ENCODE measurements around the gene TYRP1. TPM values are rescaled to one million over a fixed set of nuclear protein-coding genes. Genes with fewer than 3 reads are reported as not detected.

TYRP1 gene
- total RNA-seq, 4 donors from 2014 or later, result not detected

- intact Hi-C loops (cut with DNase I), result no loop called here
- no peaks in the 10 kb centered on the region for H3K4me1 ChIP-seq
- H3K27me3 ChIP-seq, result no peaks in the 10 kb centered on the region
- H3K27ac ChIP-seq, result no peak overlapping the region
- TF ChIP-seq, protein P1, sequence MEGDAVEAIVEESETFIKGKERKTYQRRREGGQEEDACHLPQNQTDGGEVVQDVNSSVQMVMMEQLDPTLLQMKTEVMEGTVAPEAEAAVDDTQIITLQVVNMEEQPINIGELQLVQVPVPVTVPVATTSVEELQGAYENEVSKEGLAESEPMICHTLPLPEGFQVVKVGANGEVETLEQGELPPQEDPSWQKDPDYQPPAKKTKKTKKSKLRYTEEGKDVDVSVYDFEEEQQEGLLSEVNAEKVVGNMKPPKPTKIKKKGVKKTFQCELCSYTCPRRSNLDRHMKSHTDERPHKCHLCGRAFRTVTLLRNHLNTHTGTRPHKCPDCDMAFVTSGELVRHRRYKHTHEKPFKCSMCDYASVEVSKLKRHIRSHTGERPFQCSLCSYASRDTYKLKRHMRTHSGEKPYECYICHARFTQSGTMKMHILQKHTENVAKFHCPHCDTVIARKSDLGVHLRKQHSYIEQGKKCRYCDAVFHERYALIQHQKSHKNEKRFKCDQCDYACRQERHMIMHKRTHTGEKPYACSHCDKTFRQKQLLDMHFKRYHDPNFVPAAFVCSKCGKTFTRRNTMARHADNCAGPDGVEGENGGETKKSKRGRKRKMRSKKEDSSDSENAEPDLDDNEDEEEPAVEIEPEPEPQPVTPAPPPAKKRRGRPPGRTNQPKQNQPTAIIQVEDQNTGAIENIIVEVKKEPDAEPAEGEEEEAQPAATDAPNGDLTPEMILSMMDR (IDR thresholded peaks at IDR 0.05), result no peak
- no peak for TF ChIP-seq POLR2A (IDR thresholded peaks at IDR 0.05)
- no peak for DNase-seq
- no peaks in the 10 kb centered on the region for H3K9me3 ChIP-seq
- WGBS, 2 donors, result 77 to 83% methylated on average over 3 of the region's 3 CpGs
- no peaks in the 10 kb centered on the region for H3K36me3 ChIP-seq
- no peak overlapping the region for H3K4me3 ChIP-seq
Measured at GRCh38 chr9:12680757-12681156, 12.4 kb upstream of the TYRP1 start.

DNA sequence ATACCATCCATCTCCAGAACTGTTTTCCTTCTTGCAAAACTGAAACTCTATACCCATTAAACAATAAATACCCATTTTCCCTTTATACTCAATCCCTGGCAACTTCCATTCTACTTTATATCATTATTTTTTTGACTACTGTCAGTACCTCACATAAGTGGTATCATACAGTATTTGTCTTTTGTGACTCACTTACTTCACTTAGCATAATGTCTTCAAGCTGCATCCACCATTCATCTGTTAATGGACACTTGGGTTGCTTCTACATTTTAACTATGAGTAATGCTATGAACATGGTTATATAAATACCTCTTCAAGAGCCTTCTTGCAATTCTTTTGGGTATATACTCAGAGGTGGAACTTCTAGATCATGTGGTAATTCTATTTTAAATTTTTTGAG lies 11.6 kb upstream of the TYRP1 start:
- no peaks in the 10 kb centered on the region for H3K9me3 ChIP-seq
- H3K27ac ChIP-seq, result no peak overlapping the region
- no peaks in the 10 kb centered on the region for H3K36me3 ChIP-seq
- H3K4me3 ChIP-seq, result no peak overlapping the region
- intact Hi-C loops (cut with DNase I), result no loop called here
- no peak for DNase-seq
- no peak for TF ChIP-seq POLR2A (IDR thresholded peaks at IDR 0.05)
- TF ChIP-seq, protein P1 (IDR thresholded peaks at IDR 0.05), result no peak
- no peaks in the 10 kb centered on the region for H3K27me3 ChIP-seq
- no peaks in the 10 kb centered on the region for H3K4me1 ChIP-seq

DNA sequence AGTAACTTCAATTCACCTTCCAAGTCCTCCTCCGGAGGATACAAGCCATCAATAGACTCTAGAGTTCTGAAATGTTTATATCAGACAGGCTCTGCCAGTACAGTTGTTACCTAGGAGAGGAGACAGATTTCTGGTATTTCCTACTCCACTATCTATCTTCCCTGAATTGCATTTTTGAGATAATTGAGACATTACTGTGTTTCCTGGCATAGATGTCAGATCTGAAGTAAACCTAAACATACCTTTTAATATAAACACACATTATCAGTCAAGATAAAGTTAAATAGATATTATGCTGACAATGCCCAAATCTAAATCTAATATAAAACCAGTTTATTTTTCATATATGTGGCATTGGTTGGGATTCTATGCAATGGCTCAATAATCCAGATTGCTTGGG lies 8.2 kb upstream of the TYRP1 start:
- H3K27ac ChIP-seq, result no peak overlapping the region
- no peaks in the 10 kb centered on the region for H3K9me3 ChIP-seq
- no peak overlapping the region for H3K4me3 ChIP-seq
- H3K27me3 ChIP-seq, result no peaks in the 10 kb centered on the region
- no peaks in the 10 kb centered on the region for H3K36me3 ChIP-seq
- no peaks in the 10 kb centered on the region for H3K4me1 ChIP-seq
- TF ChIP-seq POLR2A (IDR thresholded peaks at IDR 0.05), result no peak
- TF ChIP-seq, protein P1 (IDR thresholded peaks at IDR 0.05), result no peak
- DNase-seq, result no peak
- intact Hi-C loops (cut with DNase I), result no loop called here
- WGBS, 2 donors, result 44 to 77% methylated on average over 1 of the region's 1 CpG

- intact Hi-C loops (cut with DNase I), result no loop called here
- WGBS, 2 donors, result 69% methylated on average over 1 of the region's 1 CpG
Measured at GRCh38 chr9:12689233-12689632, 4.0 kb upstream of the TYRP1 start.

DNA sequence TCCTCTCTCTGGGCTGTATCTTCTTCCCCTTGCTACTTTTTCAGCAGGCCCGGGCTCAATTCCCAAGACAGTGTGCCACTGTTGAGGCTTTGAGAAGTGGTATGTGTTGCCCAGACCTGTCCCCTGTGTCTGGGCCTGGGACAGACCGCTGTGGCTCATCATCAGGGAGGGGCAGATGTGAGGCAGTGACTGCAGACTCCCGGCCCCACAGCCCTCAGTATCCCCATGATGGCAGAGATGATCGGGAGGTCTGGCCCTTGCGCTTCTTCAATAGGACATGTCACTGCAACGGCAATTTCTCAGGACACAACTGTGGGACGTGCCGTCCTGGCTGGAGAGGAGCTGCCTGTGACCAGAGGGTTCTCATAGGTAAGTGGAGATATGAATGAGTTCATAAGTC lies 828 bp downstream of the TYRP1 start:
- no peak for DNase-seq
- Histone ChIP-seq H3K27ac (no peak overlapping the region), H3K9me3 (no peaks in the 10 kb centered on the region), H3K36me3 (no peaks in the 10 kb centered on the region), H3K27me3 (no peaks in the 10 kb centered on the region), H3K4me1 (peaks cover 0 to 10% (median 0%) of the 10 kb centered on the region in 3 donors), H3K4me3 (no peak overlapping the region)
- TF ChIP-seq, protein P1 (IDR thresholded peaks at IDR 0.05), result no peak
- TF ChIP-seq POLR2A (IDR thresholded peaks at IDR 0.05), result no peak
- 60 to 77% methylated on average over 1 to 5 of the region's 8 CpGs for WGBS, 2 donors
- intact Hi-C loops (cut with DNase I), result no loop called here

More at GRCh38 chr9:12689233-12689632, 4.0 kb upstream of the TYRP1 start:
- Histone ChIP-seq H3K4me3 (no peak overlapping the region), H3K27me3 (no peaks in the 10 kb centered on the region), H3K27ac (no peak overlapping the region), H3K4me1 (no peaks in the 10 kb centered on the region), H3K9me3 (no peaks in the 10 kb centered on the region), H3K36me3 (no peaks in the 10 kb centered on the region)
- no peak for DNase-seq
- TF ChIP-seq POLR2A (IDR thresholded peaks at IDR 0.05), result no peak
- TF ChIP-seq, protein P1 (IDR thresholded peaks at IDR 0.05), result no peak

Measured in esophagus squamous epithelium (tissue), 5 donors.